ENCODE measurements around the gene CDK4.

CDK4 gene

DNA sequence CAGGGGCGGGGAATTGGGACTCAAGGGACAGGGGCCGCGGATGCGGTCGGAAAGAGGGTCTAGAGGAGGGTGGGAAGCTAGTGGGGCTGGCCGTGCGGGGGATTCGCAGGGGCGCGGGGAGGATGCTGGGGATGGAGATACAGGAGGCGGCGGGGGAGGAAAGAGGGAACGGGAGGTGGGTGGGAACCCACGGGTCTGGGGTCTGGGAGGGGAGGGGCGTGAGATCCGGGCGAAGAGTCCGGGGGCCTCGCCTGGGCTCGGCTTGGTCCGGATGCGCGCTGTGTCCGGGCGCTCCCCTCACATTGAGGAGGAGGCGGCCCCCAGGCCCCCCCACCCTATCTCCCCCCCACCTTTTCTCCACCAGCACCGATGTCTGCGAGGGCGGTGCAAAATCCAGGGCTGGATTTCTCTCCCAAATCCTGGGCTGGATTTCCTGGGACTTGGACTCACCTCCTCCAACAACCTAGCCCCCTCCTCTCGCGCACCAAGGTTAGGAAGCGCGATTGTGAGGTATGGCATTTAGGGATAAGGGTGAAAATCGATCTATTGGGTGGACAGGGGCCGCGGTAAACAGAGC lies 13.4 kb downstream of the CDK4 start, which contains the start of gene AGAP2:
TSS of gene AGAP2 (minus strand) at position 82 of the 577 bp plus-strand sequence. CDS start 496 bp downstream, outside the sequence.
- TF ChIP-seq, protein P1, sequence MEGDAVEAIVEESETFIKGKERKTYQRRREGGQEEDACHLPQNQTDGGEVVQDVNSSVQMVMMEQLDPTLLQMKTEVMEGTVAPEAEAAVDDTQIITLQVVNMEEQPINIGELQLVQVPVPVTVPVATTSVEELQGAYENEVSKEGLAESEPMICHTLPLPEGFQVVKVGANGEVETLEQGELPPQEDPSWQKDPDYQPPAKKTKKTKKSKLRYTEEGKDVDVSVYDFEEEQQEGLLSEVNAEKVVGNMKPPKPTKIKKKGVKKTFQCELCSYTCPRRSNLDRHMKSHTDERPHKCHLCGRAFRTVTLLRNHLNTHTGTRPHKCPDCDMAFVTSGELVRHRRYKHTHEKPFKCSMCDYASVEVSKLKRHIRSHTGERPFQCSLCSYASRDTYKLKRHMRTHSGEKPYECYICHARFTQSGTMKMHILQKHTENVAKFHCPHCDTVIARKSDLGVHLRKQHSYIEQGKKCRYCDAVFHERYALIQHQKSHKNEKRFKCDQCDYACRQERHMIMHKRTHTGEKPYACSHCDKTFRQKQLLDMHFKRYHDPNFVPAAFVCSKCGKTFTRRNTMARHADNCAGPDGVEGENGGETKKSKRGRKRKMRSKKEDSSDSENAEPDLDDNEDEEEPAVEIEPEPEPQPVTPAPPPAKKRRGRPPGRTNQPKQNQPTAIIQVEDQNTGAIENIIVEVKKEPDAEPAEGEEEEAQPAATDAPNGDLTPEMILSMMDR (IDR thresholded peaks at IDR 0.05; ENCODE audit: borderline replicate concordance, insufficient read depth, low read depth, low read length) = no peak
- no peak within 1 kb of the TSS for H3K4me3 ChIP-seq (ENCODE audit: low read depth, low read length)

DNA sequence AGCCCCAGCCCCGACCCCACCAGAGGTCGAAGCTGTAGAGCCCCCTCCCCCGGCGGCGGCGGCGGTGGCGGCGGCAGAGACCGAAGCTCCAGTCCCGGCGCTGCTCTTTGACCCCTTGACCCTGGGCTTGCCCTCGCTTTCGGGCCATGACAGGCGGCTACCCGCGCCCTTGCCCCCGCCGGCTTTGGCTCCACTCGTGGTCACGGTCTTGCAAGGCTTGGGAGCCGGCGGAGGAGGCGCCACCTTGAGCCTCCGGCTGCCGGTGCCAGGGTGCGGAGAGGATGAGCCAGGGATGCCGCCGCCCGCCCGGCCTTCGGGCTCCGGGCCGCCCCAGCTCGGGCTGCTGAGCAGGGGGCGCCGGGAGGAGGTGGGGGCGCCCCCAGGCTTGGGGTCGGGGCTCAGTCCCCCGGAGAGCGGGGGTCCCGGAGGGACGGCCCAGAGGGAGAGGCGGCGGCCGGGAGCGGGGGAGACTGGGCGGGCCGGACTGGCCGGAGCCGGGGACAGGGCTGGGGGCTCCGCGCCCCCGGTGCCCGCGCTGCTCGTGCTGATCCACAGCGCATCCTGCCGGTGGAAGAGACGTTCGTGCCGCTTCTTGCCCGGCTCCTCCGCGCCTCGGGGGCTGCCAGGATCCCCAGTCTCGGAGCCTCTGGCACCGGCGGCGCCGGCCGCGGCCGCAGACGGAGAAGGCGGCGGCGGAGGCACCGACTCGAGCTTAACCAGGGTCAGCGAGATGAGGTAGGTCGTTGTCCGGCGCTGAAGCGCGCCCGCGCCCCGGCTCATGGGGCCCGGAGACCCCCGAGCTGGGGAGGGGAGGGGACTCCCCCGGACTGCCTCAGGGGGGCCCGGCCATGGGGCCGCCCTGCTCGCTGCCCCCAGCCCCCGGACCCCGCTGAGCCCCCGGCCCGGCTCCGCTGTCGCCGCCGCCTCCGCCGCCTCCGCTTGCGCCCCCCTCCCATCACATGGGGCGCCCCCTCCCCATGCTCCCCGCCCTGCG lies 14.3 kb downstream of the CDK4 start:
- H3K4me3 ChIP-seq (ENCODE audit: low read depth, low read length) = no peak overlapping the region
- TF ChIP-seq, protein P1 (IDR thresholded peaks at IDR 0.05; ENCODE audit: borderline replicate concordance, insufficient read depth, low read depth, low read length) = no peak

- TF ChIP-seq, protein P1 (IDR thresholded peaks at IDR 0.05; ENCODE audit: borderline replicate concordance, insufficient read depth, low read depth, low read length) = no peak
- H3K4me3 ChIP-seq (ENCODE audit: low read depth, low read length) = no peak overlapping the region
These were observed 15.2 kb downstream of the CDK4 start for GRCh38 chr12:57736741-57737466.

DNA sequence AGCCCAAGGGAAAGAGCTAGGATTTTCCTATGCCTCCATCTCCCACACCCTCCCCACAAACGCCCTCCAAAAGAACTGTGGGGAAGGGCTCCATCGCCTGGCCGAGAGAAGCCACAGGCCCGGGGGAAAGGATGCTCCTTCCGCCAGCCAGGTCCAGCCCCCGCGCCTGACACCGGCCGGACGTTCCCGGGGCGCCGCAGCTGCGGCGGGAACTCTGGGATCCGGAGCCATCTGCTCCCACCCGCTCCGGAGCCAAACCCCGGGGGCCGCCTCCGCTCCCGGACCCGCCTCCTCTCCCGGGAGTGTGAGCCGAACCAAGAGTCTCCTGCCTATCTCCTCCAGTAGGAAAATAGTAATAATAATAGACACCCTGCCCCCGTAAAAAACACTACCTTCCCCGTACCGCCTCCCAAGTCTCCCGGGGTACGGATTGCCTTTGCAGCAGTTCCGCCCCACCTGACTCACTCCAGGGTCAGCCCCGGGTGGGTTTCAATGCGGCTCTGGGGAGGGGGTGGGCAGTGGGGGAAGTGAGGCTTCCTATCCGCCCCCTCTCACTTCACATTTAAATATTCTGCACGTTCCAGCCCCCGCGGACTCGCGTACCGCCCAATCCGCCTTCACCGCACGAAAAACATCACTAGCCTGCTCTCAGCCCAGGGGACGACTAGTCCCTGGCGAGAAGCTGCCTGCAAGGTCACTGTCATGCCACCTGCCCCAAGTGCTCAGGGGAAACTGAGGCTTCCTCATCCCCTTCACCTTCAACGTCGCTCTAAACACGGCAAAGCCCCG lies 16.0 kb downstream of the CDK4 start:
- TF ChIP-seq, protein P1 (IDR thresholded peaks at IDR 0.05; ENCODE audit: borderline replicate concordance, insufficient read depth, low read depth, low read length) = no peak
- no peak overlapping the region for H3K4me3 ChIP-seq (ENCODE audit: low read depth, low read length)

- H3K4me3 ChIP-seq (ENCODE audit: low read depth, low read length) = no peak overlapping the region
These were observed 16.8 kb downstream of the CDK4 start for GRCh38 chr12:57735198-57735855.

More at GRCh38 chr12:57735198-57735855, 16.8 kb downstream of the CDK4 start:
- TF ChIP-seq, protein P1 (IDR thresholded peaks at IDR 0.05; ENCODE audit: borderline replicate concordance, insufficient read depth, low read depth, low read length) = no peak

All from GM12875 (cell line).